ENCODE data around the gene STK4.
A peak's percentile ranks its signal among the peaks of the same experiment; 100 is the strongest.

Gene STK4

DNA sequence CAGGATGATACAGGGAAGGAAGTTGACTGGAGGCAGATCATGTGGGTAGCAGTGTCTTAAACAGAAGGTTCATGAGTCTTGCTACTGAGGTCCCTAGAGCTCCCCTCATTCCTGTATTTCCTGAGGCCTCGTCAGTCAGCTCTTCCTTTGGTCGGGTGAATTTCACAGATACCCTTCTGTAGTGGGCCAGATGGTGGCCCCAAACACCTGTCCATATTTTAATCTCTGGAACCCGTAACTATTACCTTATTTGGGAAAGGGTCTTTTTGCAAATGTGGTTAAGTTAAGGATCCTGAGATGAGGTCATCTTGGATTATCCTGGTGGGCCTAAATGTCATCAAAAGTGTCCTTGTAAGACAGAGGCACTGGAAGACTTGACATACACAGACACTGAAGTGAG lies 125.1 kb downstream of the STK4 start:
- DNase-seq, result no peak

DNA sequence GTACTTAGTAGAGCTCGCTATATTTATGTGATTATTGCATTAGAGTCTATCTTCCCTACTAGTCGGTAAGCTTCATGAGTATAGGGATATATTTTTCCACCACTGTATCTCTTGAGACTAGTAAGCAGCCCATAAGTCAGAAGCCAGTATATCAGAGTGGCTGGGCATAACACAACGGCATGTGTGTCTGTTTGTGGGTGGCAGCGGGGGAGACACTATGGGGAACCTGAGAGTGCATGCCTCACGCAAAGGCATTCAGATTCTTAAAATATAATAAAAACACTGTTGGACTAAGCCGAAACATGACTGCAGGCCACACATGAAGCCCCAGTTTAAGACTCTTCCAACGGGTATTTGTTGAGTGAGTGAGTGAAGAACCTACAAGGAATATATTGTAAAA lies 126.6 kb downstream of the STK4 start:
- no peak for DNase-seq

DNA sequence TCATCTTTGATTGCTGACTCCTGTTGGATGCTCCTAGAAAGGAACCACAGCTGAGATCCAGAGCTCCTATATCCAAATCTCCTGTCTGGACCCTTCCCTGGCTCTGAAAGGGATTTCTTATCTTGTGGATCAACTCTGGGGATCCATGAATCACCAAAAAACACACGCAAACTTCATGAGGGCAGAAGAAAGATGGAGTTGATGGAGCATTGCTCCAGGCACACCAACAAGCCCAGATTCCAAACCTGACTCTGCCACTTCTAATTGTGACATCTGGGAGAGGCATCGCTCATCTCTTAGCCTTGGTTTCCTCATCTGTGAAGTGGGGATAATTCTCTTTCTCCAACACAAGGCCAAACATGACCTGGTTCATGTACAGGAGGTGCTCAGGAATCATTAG lies 127.9 kb downstream of the STK4 start:
- no peak for DNase-seq

DNA sequence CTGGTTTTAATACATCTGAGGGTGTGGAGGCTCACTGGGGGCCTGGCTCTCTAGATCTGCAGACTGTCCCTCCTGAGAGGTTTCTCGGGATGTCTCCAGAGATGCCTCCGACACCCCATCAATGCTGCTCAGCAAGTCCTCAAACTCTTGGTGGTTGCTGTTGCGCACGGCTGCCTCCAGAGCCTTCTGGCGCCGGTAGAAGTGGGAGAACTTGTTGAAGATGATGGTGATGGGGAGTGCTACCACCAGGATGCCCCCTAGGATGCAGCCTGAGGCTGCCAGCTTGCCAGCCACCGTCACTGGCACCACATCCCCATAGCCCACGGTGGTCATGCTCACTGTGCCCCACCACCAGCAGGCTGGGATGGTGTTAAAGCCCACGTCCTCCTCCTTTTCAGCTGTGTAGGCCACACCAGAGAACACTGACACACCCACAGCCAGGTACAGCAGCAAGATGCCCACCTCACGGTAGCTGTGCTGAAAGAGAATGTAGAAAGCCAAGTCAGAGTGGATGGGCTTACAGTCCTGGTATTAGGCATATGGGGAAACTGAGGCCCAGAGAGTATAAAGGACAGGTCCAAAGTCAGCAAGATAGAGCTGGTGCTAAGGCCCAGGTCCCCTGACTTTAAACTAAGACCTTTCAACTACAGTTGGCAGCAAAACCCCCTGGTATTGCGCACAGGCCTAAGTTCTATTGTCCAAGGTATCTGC lies 128.7 kb downstream of the STK4 start:
- DNase-seq, result no peak

DNA sequence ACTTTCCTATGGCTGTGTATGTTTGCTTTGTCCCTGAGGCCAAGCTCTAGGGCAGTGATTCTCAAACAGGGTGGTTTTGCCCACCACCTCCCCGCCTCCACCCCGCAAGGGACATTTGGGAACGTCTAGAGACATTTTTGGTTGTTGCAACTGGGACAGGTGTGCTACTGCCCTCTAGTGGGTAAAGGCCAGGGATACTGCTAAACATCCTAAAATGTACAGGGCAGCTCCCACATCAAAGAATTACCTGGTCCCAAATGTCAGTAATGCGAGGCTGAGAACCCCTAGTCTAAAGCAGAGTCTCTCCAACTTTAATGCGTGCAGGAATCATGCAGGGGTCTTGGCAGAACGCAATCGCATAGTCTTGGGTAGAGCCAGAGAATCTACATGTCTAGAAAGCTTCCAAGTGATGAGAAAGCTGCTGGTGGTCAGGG lies 129.5 kb downstream of the STK4 start:
- DNase-seq, result peak; percentile 50 to 62

DNA sequence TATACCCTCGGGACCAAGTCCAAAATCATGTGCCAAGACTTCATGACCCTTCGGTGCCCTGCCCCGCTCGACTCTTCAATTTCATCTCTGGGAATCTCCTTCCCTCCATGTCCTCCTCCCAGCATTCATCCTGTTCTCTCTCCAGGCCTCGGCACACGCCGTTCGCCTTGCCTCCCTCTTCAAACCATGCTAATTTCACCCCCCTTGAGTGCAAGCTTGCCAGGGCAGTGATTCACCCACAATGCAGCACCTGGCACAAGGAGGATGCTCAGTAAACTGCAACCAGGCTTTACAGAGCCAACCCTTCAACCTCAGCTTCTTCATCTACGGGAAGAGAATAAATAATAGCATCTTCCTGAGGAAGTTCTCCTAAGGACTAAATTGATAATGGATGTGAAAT lies 130.5 kb downstream of the STK4 start:
- DNase-seq, result no peak

DNA sequence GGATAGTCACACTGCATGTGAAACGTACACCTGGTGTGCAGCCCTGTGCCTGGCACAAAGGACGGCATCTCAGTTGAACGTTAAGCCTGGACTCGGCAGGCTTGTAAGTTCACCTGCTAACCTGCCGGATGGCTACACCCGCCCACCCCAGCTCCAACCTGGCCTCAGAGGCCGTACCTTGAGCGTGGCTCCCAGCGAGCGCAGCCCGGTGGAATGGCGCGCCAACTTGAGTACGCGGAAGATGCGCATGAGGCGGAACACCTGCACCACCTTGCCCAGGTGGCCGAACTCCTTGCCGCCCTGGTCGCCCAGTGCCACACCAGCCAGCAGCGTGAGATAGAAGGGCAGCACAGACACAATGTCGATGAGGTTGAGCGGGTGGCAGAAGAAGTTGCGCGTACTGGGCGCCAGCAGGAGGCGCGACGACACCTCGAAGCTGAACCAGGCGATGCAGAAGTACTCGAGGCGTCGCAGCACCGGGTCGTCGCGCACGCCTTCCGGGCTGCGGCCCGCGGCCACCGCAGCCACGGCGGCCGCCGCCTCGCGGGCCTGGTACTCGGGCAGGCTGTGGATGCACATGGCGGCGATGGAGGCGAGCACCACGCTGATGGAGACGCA lies 131.3 kb downstream of the STK4 start:
- DNase-seq, result no peak

DNA sequence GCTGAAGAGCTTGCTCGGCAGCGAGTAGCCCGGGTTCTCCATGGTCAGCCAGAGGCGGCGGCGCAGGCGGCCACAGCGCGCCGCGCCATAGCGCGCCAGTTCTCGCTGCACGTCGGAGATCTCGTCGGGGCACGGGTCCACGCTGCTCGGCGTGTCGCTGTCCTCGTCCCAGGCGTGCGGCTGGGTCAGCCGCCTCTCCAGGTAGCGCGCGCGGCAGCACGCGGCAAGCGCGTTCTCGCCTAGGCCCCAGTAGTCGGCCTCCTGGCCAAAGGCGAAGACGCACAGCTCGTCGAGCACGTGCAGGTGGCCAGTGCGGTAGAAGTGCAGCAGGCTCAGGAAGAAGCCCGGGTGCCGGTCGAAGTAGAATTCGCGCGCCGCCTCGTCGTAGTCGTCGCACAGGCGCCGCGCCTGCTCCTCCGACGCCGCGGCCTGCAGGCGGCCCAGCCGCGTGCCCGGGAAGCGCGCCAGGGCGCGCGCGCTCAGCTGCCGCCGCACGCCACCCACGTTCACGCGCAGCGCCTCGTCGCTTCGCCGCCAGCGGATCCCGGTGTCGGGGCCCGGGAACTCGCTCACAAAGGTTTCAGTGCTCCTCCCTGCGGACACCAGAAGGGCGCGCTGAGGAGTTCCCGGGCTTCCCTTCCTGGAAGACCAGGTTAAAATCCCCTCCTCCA lies 131.9 kb downstream of the STK4 start:
- DNase-seq, result no peak

DNA sequence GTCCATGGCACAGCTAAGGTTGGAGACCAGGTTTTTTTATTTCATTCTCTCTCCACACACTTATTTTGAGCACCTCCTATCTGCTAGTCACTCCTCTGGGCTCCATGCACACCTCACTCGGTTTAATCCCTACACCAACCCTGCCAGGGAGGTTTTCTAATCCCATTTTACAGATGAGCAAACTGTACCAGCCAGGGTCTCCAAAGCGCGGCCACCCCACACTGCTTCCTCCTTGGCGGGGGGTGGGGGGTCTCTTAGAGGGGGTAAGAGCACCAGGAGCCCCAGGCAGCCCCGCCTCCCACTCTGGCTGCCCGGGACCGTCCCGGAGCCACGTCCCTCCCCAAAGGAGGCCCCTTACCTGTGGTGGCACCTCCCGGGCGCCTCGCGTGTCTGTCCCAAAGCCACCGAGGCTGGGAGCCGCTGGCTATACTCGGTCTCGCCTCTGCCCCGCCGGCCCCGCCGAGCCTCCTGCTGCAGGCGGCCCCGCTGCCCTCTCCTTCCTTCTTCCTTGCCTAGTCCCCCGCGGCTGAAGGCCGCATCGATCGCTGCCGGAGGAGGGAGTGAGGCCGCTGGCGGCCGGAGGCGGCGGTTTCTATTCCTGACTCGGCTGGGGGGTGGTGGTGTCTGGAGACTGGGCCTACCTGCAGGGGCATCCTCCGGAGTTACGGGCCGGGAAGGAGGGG lies 134.4 kb downstream of the STK4 start, which contains the start of gene KCNS1:
Gene KCNS1 (minus strand): TSS at position 565 of the 683 bp plus-strand sequence. CDS start 1,891 bp downstream, outside the sequence.
- no peak for DNase-seq

DNA sequence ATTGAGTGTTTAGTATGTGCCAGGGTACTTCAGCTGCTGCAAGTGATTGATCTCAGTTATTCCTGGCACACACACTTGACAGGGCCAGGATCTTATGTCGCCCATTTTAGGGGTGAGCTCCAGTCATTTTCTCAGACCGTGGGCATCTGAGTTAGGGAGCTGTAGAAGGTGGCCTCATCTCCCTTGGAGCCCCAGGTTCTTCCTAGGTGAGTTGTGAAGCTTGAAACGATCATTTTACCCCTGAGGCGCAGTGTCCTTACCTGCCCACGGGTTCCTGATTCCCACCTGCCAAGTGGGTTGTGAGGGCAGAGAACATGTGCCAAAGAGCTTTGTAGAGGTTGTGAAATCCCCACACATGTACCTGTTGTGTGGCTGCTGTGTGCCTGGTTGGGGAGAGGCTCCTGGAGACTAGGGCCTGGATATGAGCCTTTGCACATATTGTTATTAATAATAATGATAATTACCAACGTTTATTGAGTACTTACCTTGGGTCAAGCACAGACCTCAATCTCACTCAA lies 135.1 kb downstream of the STK4 start:
- DNase-seq, result no peak

DNA sequence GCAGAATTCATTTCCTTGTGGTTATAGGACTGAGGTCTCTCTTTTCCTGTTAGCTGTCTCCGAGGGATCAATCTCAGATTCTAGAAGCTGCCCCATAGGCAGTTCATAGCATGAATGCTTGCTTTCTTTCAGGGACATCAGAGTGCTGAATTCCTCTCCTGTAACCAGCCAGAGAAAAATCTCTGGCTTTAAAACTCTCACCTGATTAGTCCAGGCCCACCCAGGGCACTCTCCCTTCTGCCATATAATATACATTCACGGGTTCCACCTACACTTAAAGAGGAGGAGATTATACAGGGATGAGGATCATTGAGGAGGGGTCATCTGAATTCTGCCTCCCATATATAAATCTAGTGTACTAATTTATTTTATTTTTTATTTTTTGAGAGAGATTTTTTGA lies 136.8 kb downstream of the STK4 start:
- no peak for DNase-seq

DNA sequence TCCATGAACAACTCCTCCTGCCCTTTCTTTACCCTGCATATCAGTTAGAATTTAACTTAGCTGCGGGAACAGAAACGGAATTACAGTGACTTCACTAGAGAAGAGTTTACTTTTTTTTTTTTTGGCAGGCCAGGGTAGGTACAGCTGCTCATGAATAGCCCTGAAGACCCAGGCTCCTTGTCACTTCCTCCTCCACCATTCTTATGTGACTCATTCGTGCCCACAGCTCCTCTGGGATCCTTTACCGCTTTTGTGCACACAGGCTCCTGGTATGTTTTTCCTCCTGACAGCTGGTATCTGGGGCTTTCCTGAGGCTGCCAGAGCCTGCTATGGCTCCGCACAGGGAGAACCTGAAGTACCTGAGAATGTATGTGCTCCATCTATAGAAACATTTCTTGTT lies 138.5 kb downstream of the STK4 start:
- no peak for DNase-seq

DNA sequence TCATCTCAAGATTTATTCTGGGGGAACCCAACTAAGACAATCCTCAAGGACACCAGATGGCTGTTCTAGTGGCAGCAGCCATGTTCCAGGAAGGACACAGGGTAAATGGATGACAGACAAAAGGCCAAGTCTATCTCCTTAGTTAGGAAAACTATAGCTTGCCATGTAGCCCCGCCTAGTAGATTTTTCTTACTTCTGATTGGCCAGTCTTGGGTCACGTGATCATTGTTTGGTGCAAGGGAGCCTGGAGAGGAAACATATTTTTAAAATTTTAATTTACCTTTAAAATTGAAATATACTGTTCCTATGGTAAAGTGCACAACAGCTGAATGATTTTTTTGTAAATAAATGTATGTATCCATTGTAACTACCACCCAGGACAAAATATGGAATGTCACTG lies 139.0 kb downstream of the STK4 start:
- no peak for DNase-seq

DNA sequence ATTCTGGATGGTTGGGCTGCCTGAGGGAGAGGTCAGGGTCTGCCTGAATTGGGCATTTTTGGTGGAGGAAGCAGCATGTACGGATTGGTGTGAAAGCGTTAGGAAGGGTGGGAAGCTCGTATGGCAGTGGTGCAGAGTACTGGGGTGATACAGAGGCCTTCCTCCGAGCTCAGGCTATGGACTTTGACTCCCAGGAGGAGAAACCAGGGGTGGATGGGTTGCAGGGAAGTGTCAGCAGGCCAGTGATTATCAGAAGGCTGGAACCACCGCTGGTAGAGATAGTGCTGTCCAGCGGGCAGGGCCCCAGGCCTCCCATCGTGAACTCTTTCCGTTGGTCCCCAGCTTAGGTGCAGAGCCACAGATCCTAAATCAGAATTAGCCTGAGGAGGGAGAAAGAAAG lies 143.3 kb downstream of the STK4 start:
- no peak for DNase-seq

DNA sequence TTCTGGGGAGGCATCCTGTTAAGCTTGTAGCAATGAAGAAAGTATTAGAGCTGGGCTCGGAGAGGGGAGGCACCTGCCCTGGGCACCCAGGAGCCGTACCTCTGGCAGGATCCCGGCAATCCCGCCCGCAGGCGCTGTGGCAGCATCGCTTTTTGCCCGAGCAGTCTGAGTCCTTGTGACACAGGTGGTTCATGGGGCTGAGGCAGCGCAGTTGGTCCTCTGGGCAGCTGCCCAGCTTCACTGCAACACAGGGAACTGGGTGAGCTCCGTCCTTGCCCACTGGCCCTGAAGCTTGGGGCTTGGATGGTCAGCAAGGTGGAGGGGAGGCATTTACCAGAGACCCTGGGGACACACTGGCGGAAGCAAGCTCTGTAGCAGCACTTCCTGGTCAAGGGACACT lies 144.0 kb downstream of the STK4 start:
- no peak for DNase-seq

DNA sequence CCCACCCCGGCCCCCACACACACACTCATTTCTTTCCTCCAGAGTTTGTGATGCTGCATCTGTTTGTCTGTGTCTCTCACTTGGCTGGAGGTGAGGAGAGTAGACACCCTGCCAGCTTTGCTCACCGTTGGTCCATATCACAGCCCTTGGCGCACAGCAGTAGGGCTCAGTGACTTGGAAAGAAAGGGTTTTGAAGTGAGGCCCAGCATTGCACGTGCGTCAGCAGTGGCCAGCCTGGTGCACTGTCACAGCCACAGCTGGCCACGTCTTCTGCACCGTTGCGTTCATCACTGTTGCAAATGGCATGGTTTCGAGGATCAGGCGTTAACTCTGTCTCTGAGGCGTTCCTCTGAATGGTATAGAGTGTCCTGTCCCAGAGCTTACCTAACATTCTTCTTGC lies 145.0 kb downstream of the STK4 start:
- DNase-seq, result no peak

DNA sequence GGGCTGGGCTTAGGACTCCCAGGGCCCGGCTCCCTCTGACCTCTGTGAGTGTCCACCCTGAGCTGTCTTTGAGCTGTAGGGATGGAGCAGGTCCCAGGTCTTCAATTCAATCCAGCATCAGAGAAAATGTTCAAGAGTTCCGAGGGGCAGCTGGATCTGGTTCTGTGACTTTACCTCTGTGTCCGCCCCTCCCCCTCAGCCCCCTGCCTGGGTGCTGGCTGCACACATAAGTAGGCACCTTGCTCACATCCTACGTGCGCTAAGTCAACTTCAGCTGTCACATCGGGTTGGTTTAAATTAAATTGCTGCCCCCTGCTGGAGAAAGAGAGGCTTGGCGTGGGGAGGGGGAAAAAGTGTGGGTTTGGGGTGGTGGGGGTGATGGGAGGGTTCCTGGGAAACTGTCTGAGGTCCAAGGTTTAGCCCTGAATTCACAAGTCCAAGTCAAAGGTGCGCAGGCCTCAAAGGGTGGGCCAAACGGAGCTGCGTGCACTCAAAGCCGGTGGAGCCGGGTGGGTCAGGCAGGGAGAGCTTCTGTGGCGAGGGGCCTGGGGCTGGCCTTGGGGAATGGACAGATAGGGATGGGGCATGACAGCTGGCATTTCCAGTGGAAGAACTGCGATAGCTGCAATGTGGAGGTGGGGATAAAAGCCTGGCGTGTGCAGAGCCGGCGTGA lies 145.6 kb downstream of the STK4 start:
- peak; percentile 6 to 8 for DNase-seq

DNA sequence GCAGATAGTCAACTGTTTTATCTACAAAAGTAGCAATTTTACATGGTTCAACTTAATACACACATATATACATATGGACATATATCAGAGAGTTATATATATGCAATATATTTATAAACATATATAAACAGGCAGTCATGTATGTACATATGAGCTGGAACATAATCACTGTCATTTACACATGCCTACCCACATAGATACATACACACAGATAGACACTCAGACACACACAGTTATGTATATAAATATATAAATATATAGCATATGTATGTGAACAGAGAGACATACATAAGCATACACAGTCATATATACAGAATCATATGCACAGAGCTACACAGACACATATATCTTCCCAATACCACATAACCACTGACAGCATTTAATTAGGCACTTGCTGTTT lies 146.4 kb downstream of the STK4 start:
- no peak for DNase-seq

DNA sequence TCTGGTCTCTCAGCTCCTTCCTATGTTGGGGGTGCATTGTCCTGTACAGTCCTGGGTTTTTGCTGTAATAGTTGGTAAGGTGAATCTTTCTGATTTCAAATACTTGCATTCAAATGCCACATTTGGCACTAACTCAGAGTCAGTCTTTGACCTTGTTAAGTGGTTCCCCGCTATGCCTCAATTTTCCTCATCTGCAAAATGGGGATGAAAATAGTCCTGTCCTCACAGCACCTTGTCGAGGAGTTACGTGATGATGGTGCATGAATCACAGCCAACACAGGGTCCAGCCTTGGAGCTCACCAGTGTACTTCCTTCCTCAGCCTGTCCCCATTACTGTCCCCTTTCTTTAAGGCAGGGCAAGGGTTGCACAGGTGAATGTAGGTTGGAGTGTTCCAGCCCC lies 147.6 kb downstream of the STK4 start:
- DNase-seq, result no peak

DNA sequence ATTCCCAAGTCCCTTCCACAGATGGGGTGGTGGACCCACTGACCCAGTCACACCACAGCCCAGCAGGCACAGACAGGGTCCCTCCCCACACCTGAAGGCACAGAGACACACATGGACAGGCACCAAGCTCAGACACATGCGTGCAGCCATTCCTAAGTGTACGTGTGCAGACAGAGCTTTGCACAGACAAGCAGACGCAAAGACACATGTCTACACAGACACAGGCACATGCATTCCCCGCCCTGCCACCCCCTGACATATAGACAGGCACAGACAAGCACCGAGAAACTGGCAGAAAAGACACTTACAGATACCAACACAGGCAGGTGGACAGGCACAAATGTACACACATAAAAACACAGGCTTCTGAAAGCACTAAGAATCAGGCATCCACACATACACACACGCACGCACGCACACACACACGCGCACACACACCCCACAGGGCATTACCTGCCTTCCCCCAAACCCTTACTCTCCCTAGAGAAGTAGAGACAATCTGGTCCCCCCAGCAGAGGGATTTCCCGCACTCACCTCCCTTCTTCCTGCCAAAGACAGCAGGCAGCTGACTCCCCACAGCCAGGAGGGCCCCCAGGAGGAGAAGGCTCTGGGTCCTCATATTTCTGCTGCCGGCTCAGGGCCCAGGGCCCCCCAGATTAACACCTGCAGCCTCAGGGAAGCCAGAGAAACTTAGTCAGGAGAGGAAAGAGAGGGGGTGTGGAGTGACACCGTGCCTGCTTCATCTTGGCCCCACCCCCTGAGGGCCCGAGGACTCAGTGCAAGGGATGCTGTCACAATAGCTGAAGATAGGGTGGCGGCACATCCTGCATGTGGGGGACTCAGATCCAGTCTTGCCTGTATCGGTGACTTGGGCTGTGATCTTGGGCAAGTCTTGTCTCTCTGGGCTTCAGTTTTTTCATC lies 148.4 kb downstream of the STK4 start, which contains the start of gene WFDC5:
Gene WFDC5 (minus strand): TSS at position 710 of the 921 bp plus-strand sequence. CDS start 91 bp downstream, at position 619.
- no peak for DNase-seq

DNA sequence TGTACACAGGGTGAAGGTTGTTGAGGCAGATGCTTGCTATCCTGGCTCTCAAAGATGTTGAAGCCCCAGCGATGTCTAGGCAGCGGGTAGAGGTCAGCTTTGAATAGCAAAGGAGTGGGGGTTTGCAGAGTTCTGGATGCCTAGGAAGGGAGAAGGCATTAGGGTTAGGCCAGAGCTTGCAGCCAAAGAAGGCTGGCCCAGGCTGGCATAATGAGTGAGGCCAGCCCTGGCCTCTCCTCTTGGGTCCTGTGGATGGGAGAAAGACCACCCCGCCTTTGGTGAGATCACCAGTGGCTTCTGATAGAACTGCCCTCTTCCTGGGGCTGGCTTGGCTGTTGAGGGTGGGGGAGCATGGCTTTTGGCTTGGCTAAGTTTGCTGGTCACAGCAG lies 149.1 kb downstream of the STK4 start:
- no peak for DNase-seq

DNA sequence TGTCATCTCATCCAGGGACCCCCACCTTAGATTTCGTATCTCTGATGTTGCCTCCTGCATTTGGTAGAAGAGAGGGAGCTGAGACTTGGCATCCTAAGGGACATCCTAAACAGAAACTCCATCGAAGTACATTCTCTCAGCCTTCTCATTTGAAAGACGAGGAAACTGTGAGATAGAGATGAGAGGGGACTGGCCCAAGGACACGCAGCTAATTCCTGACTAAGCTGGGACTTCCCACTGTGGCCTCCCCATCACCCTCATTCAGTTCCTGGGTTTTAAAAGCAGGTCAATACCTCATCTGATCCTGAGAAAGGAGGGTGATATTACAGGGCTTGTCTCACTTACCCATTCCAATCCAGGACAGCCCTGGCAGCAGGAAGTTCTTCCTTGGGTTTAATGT lies 149.5 kb downstream of the STK4 start:
- no peak for DNase-seq
